Measurements from ENCODE around the gene C1orf185.
"Not testable (repeated sequence)": the region's sequence is repeated elsewhere in the genome, so short reads cannot be mapped to it uniquely, and the experiment has no call there.

Gene C1orf185

DNA sequence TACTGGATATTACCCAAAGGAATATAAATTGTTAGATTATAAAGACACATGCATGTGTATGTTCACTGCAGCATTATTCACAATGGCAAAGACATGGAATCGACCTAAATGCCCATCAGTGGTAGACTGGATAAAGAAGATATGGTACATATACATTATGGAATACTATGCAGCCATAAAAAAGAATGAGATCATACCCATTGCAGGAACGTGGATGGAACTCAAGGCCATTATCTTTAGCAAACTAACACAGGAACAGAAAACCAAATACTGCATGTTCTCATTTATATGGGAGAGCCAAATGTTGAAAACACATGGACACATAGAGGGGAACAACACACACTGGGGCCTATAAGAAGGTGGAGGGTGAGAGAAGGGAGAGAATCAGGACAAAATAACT lies 35.7 kb downstream of the C1orf185 start:
- DNase-seq (ENCODE audit: low read depth) = not testable (repeated sequence)

DNA sequence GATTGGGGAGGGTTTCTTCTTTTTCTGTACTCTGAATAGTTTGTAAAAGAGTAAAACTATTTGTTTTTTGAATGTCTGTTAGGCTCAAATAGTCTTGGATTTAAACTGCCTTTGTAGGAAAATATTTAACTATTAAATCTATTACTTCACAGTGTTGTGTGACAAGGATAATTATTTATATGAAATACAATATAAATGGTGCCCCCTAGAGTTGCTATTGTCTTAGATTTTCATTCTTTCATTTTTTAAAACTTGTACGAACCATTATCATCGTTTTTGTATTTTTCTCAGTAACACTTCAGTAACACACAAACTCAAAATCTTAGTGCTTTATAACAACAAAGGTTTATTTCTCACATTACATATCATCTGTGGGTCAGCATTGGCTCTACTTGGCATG lies 37.4 kb downstream of the C1orf185 start:
- no peak for DNase-seq (ENCODE audit: low read depth)

- DNase-seq (ENCODE audit: low read depth) = no peak
Measured at GRCh38 chr1:51147394-51147793, 45.4 kb downstream of the C1orf185 start.

- no peak for DNase-seq (ENCODE audit: low read depth)
Measured at GRCh38 chr1:51154776-51155175, 52.7 kb downstream of the C1orf185 start.

DNA sequence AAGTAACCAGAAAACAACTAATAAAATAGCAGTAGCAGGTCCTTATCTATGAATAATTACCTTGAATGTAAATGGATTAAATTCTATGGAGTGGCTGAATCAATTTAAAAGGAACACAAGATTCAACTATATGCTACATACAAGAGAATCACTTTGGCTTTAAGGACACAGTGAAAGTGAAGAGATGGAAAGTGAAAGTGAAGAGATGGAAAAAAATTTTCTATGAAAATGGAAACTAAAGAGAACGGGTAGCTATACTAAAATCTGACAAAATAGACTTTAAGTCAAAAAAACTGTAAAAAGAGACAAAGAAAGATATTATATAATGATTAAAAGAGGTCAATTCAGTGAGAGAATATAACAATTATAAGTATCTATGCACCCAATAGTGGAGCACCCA lies 54.7 kb downstream of the C1orf185 start:
- no peak for DNase-seq (ENCODE audit: low read depth)

DNA sequence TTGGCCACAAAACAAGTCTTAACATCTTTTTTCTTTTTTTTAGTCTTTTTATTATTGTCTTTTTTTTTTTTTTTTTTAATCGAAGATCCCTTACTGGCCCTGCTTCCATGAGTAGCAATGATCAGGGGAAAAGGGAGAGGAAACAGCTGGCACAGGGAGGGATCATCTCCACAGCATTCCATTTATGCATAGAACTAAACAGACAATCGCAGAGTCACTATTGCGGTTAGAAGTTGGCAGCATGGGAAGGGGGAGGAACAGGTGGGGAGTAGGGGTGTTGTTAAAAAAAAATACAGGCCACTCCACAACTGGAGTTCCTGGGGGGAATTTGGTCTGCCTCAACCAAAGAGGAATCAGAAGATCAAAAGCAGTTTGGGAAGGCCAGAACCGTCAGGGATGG lies 55.4 kb downstream of the C1orf185 start:
- DNase-seq (ENCODE audit: low read depth) = no peak

GRCh38 chr1:51158263-51158662 lies 56.2 kb downstream of the C1orf185 start:
- DNase-seq (ENCODE audit: low read depth) = no peak

DNA sequence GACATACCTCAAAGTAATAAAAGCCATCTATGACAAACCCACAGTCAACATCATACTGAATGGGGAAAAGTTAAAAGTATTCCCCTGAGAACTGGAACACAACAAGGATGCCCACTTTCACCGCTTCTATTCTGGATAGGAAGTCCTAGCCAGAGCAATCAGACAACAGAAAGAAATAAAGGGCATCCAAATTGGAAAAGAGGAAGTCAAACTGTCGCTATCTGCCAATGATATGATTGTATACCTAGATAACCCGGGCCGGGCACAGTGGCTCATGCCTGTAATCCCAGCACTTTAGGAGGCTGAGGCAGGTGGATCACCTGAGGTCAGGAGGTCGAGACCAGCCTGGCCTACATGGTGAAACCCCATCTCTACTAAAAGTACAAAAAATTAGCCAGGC lies 60.5 kb downstream of the C1orf185 start:
- DNase-seq (ENCODE audit: low read depth) = not testable (repeated sequence)

GRCh38 chr1:51165540-51165939 lies 63.5 kb downstream of the C1orf185 start:
- no peak for DNase-seq (ENCODE audit: low read depth)

DNA sequence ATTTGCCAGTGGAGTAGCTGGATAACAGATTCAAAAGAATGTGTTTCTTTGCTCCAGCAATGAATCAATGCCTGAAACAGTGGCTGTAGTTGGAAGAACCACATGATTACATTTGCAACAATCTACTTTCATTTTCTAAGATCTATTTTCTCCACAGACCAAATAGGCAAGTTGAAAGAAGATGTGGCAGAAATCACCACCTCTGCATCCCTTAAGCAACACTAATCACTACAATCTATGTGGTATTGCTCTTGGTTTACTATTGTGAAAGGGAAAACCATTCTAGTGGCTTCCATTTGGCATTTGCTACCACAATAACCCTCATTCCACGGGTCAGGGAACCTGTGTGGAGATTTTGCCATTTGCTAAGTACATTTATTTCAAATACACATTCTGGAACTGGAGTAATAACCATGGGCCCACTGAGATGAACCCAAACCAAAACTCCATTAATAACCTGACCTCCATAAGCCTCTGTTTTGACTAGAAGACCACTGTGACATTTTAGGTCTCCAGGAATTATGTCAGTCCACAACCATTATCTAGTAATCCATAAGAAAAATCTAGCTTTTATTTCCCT lies 66.3 kb downstream of the C1orf185 start:
- no peak for DNase-seq (ENCODE audit: low read depth)

GRCh38 chr1:51168936-51169335 lies 66.9 kb downstream of the C1orf185 start:
- DNase-seq (ENCODE audit: low read depth) = no peak

DNA sequence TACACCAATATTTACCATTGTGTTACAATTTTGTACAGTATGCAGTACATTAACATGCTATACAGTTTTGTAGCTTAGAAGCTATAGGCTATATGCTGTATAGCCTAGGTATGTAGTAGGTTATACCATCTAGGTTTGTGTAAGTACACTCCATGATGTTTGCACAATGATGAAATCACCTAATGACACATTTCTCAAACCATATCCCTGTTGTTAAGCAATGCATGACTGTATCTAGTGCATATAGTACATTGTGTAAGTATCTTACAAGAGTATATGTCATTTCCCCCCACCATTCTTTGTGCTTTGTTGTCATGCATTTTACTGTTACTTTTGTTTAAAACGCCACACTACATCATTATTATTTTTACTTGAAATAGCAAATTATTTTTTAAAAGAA lies 68.3 kb downstream of the C1orf185 start:
- no peak for DNase-seq (ENCODE audit: low read depth)

GRCh38 chr1:51172811-51173210 lies 70.8 kb downstream of the C1orf185 start:
- no peak for DNase-seq (ENCODE audit: low read depth)

GRCh38 chr1:51175278-51175677 lies 73.2 kb downstream of the C1orf185 start:
- no peak for DNase-seq (ENCODE audit: low read depth)

GRCh38 chr1:51177988-51178387 lies 76.0 kb downstream of the C1orf185 start:
- not testable (repeated sequence) for DNase-seq (ENCODE audit: low read depth)

DNA sequence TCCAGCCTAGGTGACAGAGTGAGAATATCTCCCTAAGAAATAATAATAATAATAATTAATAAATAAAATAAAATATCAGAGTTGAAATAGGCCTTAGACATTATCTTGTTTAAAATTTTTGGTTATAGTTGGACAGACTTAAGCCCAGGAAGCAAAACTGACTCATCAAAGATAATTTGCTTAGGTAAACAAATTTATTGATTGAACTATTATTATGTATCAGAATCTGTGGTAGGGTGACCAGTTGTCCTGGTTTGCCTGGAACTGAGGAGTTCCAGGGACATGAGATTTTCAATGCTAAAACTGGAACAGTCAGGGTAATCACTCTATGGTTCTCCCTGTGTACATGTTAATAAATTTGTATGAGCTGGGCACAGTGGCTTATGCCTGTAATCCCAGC lies 86.2 kb downstream of the C1orf185 start:
- DNase-seq (ENCODE audit: low read depth) = no peak

GRCh38 chr1:51189421-51190073 lies 87.5 kb downstream of the C1orf185 start:
- DNase-seq (ENCODE audit: low read depth) = peak; percentile 5

DNA sequence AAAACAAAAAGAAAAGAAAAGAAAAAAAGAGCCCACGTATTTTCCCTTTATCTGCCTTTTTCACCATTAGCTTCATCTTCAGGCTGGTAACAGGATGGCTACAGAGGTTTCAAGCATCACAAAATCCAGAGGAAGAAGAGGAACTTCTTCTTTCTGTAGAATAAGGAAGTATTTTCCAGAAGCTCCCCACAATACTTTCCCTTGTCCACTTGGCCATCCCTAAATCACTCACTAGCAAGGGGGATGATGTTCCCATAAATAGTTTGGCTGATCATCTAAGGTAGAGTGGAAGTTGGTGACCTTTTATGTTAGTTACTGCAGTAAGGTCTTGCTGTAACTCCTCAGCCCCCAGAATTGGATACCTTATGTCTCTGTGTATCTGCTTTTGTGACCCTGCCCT lies 88.9 kb downstream of the C1orf185 start:
- no peak for DNase-seq (ENCODE audit: low read depth)

- peak; percentile 8 for DNase-seq (ENCODE audit: low read depth)
Measured at GRCh38 chr1:51192213-51192843, 90.3 kb downstream of the C1orf185 start.

GRCh38 chr1:51193564-51193963 lies 91.5 kb downstream of the C1orf185 start:
- DNase-seq (ENCODE audit: low read depth) = no peak
